CD4-positive, alpha-beta T cell treated with Interferon alpha-2 for 1 hour (primary cell): ENCODE measurements around the gene ABHD12.

Source experiments
- DNase-seq, 2 donors: peaks; one replicate each; pipeline ENCODE4 v3.0.0-alpha.2; 2020 to 2022

Gene ABHD12

GRCh38 chr20:25253606-25254275 is 136.9 kb downstream of the ABHD12 start:
- DNase-seq = no peak

DNA sequence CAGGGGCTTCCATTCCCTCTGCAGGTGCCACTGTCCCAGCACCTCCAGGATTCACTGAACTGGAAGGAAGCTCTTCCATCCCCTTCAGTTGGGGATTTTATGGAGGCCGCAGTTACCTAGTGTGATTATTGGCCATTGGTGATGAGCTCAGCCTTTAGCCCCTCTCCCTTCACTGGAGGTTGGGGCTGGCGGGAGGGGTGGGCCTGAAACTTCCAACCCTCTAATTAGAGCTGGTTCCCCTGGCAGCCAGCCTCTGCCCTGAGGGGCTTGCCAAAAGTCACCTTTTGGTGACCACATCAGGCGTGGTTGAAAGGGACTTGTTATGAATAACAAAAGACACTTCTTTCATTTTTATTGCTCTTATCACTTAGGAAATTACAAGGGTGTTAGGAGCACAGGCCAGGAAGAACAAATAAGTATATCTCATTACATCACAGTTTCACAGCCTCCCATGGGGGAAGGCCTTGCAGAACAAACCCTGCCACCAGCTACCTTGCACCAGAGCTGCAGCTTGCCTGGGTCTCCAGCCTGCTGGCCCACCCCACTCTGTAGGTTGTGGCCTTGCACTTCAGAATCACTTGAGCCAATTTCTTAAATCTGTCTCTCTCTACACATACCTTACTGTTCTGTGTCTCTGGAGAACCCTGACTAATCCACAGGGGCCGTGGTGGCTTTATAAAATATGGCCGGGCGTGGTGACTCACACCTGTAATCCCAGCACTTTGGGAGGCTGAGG is 137.8 kb downstream of the ABHD12 start:
- DNase-seq = no peak

GRCh38 chr20:25252230-25252651 is 138.4 kb downstream of the ABHD12 start:
- no peak for DNase-seq

DNA sequence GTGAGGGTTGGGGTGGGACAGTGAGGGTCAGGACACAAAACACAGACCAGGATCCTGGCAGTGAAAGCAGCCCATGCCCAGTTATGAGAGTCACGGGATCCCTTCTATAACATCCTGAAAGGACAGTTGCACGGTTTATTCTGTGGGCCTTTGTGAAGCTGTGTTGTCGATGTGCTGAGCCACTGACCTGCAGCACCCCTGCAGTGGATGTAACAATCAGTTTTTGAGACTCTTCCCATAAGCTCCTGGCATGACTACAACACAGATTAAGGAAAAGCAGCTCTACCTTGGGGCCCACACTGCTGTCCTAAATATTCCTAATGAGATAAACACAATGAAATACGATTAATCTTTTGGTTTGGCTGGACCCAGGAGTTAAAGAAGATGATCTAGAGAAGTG is 139.1 kb downstream of the ABHD12 start:
- no peak for DNase-seq

GRCh38 chr20:25251019-25251418 is 139.6 kb downstream of the ABHD12 start:
- no peak for DNase-seq

DNA sequence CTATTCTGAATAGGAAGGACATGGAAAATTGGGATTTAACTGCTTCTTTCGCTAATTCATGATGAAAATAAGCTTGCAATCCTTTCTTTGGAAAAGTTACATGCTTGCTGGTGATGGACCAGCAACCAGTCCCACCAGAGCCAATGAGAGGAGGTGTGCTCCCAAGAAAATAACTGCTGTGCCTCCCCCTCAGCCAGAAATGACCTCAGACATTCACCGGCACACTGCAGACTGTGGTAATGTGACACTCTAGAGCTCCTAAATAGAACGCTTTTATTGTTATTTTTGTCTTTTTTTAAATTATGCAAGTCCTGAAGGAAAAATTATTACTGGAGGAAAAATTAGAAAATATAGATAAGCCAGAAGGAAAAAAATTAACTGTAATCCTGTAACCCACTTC is 140.1 kb downstream of the ABHD12 start:
- no peak for DNase-seq
